OCI-LY1 (cell line): ENCODE measurements around the gene SPAG9.

Source experiments
- EZH2 ChIP-seq: fragments of 200-600 bp; sonication (generic), shearing (Covaris generic); IDR thresholded peaks from 2 replicates; pipeline ENCODE4 v1.8.0; 2017; ENCODE audit warnings: borderline replicate concordance, mixed run types, mild to moderate bottlenecking, antibody characterized with exemption, low read length, moderate library complexity, mixed read lengths
- TF ChIP-seq, protein P1 (sequence below): fragments of 200-600 bp; sonication (generic), shearing (Covaris generic); IDR thresholded peaks from 2 replicates; pipeline ENCODE4 v1.5.1; 2017; ENCODE audit warnings: mild to moderate bottlenecking, antibody characterized with exemption, low read length, moderate library complexity, mixed read lengths

DNA sequence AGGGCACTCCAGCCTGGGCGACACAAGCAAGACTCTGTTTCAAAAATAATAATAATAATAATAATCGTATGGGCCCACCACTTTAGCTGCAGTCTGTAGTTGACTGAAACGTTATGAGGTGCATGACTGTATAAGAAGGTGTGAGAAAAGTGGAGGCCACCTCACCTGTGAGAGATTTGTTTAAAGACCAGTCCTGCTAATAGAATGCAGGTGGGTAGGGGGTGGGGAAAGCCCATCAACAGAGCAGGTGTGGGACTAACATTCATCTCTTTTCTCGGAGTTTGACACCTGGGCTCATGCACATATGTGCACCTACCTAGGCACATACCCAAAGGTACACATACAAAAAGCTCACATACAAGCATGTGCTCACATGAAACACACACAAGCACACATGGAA is 186.5 kb downstream of the SPAG9 start:
- TF ChIP-seq, protein P1, sequence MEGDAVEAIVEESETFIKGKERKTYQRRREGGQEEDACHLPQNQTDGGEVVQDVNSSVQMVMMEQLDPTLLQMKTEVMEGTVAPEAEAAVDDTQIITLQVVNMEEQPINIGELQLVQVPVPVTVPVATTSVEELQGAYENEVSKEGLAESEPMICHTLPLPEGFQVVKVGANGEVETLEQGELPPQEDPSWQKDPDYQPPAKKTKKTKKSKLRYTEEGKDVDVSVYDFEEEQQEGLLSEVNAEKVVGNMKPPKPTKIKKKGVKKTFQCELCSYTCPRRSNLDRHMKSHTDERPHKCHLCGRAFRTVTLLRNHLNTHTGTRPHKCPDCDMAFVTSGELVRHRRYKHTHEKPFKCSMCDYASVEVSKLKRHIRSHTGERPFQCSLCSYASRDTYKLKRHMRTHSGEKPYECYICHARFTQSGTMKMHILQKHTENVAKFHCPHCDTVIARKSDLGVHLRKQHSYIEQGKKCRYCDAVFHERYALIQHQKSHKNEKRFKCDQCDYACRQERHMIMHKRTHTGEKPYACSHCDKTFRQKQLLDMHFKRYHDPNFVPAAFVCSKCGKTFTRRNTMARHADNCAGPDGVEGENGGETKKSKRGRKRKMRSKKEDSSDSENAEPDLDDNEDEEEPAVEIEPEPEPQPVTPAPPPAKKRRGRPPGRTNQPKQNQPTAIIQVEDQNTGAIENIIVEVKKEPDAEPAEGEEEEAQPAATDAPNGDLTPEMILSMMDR: no peak
- TF ChIP-seq EZH2: no peak
